H7 (cell line): ENCODE measurements around the gene SGK1. TPM values are rescaled to one million over a fixed set of nuclear protein-coding genes. Genes with fewer than 3 reads are reported as not detected.
"Not testable (repeated sequence)": the region's sequence is repeated elsewhere in the genome, so short reads cannot be mapped to it uniquely, and the experiment has no call there.

Source experiments
- DNase-seq: peaks from one replicate; pipeline ENCODE4 v3.0.0; 2012
- H3K27me3 ChIP-seq: 2 replicates; pipeline ENCODE4 v1.6.0; 2011; ENCODE audit warnings: mild to moderate bottlenecking, low read length; ENCODE audit not compliant: control insufficient read depth, insufficient read depth
- H3K36me3 ChIP-seq: replicated peaks from 2 replicates; pipeline ENCODE4 v1.5.1; 2011; ENCODE audit warnings: low read length; ENCODE audit not compliant: control insufficient read depth, insufficient read depth
- H3K4me3 ChIP-seq: 2 replicates; pipeline ENCODE4 v1.5.1; 2011; ENCODE audit warnings: low read depth, mild to moderate bottlenecking, control low read depth, low read length, moderate library complexity; ENCODE audit not compliant: insufficient read depth
- total RNA-seq: library from RNA; depleted of rRNA; stranded (reverse); fragments of >200 nt; shearing (Covaris generic); gene quantifications from 2 replicates; pipeline ENCODE4 v1.2.3, GENCODE V29; 2014

Gene SGK1
- total RNA-seq, 1 experiment from 2014 or later = 12.8 TPM

DNA sequence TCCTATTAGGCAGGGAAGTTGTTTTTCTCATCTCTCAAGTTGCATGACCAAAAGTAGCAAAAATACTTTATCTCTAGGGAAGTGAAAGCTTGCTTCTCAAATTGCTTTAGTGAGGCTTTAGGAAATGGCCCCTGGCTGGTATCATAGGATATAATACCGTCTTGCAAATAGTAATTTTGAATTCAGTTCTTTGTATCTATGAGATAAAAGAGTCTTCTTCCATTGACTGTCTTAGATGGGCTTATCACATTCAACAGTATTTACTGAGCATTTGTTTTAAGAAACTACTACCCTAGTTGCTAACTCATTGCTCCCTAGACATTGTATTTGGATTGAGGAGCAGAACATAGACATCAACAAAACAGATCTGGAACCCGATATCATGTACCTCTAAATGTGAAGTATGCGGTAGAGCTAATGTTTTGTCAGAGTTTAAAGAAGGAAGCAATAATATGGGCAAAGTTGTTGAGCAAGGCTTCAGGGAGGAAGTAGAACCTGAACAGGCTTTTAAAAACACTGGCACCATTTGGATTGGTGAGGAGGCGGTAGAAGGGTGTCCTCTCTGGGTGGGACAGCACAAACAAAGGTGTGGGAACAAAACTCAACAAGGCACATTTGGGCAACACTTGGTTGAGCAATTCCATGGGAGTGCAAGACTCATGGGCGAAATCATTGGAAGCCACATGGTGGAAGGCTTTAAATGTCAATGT is 101.5 kb downstream of the SGK1 start:
- Histone ChIP-seq H3K27me3 (no peaks in the 10 kb centered on the region), H3K4me3 (no peak overlapping the region), H3K36me3 (no peaks in the 10 kb centered on the region)
- DNase-seq = no peak

DNA sequence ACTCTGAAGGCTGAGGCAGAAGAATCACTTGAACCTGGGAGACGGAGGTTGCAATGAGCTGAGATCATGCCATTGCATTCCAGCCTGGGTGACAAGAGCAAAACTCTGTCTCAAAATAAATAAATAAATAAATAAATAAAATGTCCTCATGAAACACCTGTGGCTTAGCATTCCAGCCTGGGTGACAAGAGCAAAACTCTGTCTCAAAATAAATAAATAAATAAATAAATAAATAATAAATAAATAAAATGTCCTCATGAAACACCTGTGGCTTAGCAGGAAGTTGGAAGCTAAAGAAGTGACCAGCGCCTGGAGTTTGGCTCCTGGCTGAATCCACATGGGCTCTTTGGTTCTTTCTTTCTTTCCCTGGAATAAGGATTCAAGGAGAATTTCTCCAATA is 104.5 kb downstream of the SGK1 start:
- not testable (repeated sequence) for H3K4me3 ChIP-seq, H3K27me3 ChIP-seq, H3K36me3 ChIP-seq, DNase-seq

DNA sequence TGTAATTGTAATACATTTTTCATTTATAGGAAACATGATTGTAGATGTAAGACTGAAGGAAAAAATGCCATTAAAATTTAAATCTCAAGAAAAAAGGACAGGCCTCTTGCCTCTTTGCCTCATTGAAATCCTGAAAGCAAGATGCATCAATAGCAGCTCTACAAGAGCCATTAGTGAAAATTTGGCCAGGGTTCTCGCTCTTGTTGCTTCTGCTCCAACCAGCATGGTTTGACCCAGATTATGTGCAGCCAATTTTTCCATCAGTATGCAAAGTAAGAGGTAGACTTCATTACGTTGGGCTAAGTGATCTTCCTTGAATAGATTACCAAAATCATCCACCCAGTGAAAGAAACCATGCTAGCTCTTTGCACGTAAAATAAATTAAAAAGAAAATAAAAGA is 106.6 kb downstream of the SGK1 start:
- H3K27me3 ChIP-seq = no peaks in the 10 kb centered on the region
- no peak for DNase-seq
- no peaks in the 10 kb centered on the region for H3K36me3 ChIP-seq
- no peak overlapping the region for H3K4me3 ChIP-seq

DNA sequence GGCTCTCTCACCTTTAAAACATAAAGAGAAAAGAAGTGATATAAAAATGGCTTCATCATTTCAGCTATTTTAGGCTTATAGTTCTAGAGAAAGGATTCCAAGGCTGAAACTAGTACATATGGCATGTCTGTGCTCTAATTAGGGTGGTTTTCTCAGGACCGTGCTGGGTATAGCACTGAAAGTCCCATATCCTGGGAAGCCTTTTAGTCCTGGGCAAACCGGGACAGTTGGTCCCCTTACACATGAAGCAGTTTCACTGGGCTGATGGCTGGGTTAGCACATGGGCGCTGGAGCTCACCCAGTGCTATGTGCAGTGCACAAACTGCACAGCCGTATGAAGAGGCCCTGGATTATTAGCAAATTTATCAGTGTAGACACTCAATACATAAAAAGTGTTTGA is 110.5 kb downstream of the SGK1 start:
- Histone ChIP-seq H3K27me3 (no peaks in the 10 kb centered on the region), H3K36me3 (no peaks in the 10 kb centered on the region), H3K4me3 (no peak overlapping the region)
- DNase-seq = no peak

GRCh38 chr6:134205366-134205765 is 112.5 kb downstream of the SGK1 start:
- H3K4me3 ChIP-seq = no peak overlapping the region
- no peaks in the 10 kb centered on the region for H3K27me3 ChIP-seq
- no peak for DNase-seq
- H3K36me3 ChIP-seq = no peaks in the 10 kb centered on the region

- not testable (repeated sequence) for DNase-seq, H3K36me3 ChIP-seq, H3K4me3 ChIP-seq, H3K27me3 ChIP-seq
These were observed 113.2 kb downstream of the SGK1 start for GRCh38 chr6:134204759-134205158.

DNA sequence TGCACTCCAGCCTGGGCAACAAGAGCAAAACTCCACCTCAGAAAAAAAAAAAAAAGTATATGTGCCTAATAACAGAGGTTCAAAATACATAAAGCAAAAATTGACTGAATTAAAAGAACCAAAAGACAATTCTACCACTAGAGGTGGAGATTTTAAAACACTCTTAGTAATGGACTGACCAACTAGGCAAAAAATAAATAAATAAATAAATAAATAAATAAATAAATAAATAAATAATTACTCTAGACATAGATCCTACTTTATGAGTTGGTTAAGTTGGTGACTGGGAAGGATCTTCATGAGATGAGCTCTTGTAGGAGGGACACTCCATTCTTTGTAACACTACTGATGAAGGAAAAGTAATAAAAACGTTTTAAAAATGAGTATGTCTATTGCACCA is 113.9 kb downstream of the SGK1 start:
- DNase-seq = no peak
- no peaks in the 10 kb centered on the region for H3K36me3 ChIP-seq
- no peak overlapping the region for H3K4me3 ChIP-seq
- no peaks in the 10 kb centered on the region for H3K27me3 ChIP-seq

DNA sequence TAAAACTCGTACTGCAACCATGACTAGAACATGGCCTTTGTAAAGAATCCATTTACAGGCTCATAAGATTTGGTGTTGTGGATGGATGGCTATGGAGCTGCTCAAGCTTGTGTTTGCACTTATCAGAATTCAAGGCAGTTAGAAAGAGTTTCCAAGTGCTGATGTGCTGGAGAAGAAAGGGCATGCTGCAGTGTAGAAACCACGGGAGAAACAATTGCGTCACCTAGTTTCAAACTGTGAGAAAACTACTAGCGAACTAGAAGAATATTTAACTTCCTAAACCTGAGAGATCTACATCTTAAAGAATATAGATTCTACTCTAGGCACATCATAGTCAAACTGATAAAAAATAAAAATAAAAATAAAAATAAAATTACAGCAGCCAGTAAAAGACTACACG is 116.2 kb downstream of the SGK1 start:
- H3K36me3 ChIP-seq = no peaks in the 10 kb centered on the region
- H3K4me3 ChIP-seq = no peak overlapping the region
- H3K27me3 ChIP-seq = no peaks in the 10 kb centered on the region
- no peak for DNase-seq

DNA sequence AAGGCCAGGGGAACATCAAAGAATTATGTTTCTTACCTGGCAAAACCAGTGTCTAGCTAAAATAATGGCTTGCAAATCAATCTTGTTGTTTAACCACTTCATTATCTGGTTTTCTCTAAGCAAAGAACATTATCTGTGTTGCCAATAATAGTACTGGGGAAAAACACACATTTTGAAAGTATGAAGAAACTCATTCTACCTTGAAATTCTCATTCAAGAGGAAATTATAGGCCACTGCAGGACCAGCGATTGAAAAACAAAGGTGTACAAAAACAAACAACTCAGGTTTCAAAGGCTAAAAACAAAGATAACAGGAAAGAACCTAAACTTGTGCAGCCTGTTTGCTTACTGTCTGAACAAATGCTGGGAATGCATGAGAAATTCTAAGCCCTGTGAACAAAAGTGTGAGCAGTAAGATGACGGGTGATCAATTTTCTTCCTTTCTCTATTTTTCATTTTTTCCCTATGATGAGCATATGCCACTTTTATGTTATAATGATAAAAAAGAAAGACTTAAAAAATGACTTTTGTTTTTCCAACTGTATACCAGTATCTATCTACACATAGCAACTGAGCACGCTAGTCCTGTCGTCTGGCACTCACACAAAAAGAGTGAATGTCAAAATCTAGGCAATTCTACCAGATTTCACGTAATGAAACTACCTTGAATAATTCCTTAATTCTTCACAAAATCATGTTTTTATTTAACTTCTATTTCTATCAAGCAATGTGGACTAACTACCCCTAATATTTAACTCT is 117.9 kb downstream of the SGK1 start:
- no peaks in the 10 kb centered on the region for H3K27me3 ChIP-seq
- H3K4me3 ChIP-seq = no peak overlapping the region
- H3K36me3 ChIP-seq = no peaks in the 10 kb centered on the region
- no peak for DNase-seq

GRCh38 chr6:134198093-134198492 is 119.8 kb downstream of the SGK1 start:
- DNase-seq = no peak
- Histone ChIP-seq H3K36me3 (no peaks in the 10 kb centered on the region), H3K4me3 (no peak overlapping the region), H3K27me3 (no peaks in the 10 kb centered on the region)

- H3K36me3 ChIP-seq, H3K4me3 ChIP-seq, H3K27me3 ChIP-seq, DNase-seq: not testable (repeated sequence)
These were observed 120.2 kb downstream of the SGK1 start for GRCh38 chr6:134197685-134198084.

DNA sequence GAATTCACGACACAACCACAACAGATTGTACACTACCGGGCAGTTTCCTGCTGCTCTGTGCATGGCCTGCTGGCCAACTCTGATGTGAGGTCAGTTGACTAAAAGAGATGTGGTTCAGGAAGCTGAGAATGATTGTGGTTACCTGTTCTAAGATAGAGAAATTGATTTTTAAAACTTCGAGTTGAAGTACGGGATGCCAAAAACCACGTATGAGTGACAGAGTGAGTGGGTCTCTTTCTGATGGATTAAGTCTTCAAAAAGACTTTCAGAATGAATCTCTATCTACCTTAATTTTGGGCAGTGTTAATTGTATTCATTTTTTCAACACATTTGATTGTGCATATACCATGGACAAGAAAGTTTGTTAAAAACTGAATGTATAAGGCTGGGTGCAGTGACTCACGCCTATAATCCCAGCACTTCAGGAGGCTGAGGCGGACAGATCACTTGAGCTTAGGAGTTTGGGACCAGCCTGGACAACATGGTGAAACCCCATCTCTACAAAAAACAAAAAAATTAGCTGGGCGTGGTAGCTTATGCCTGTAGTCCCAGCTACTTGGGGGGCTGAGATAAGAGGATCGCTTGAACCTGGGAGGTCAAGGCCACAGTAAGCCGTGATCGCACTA is 121.2 kb downstream of the SGK1 start:
- Histone ChIP-seq H3K4me3 (no peak overlapping the region), H3K27me3 (no peaks in the 10 kb centered on the region), H3K36me3 (no peaks in the 10 kb centered on the region)
- DNase-seq = no peak

DNA sequence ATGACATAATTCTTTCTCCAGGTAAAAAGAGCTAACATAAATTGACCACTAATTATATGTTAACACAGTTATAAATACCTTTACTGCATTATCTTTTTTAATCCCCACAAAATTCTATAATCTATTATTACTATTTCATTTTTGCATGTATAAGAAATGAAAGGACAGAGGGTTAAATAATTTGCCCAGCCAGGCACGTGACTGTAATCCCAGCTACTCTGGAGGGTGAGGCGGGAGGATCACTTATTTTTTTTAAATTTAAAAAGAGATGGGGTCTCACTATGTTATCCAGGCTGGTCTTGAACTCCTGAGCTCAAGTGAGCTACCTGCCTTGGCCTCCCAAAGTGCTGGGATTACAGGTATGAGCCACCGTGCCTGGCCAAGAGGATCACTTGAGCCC is 121.9 kb downstream of the SGK1 start:
- Histone ChIP-seq H3K27me3 (no peaks in the 10 kb centered on the region), H3K4me3 (no peak overlapping the region), H3K36me3 (no peaks in the 10 kb centered on the region)
- no peak for DNase-seq

- DNase-seq = no peak
- H3K36me3 ChIP-seq = no peaks in the 10 kb centered on the region
- no peak overlapping the region for H3K4me3 ChIP-seq
- no peaks in the 10 kb centered on the region for H3K27me3 ChIP-seq
These were observed 122.6 kb downstream of the SGK1 start for GRCh38 chr6:134195164-134195906.
